ENCODE measurements around the gene GOLT1A. TPM values are rescaled to one million over a fixed set of nuclear protein-coding genes. Genes with fewer than 3 reads are reported as not detected.

The GOLT1A gene
- total RNA-seq, 1 donor from 2014 or later = 4.2 TPM

- peak overlapping the region; percentile 14 for H3K27ac Mint-ChIP-seq
- H3K9me3 Mint-ChIP-seq (ENCODE audit: low read depth) = no peaks in the 10 kb centered on the region
- DNase-seq (ENCODE audit: low spot score, unreplicated experiment) = no peak
- no peak overlapping the region for H3K4me3 Mint-ChIP-seq (ENCODE audit: low read depth)
- TF ChIP-seq, protein P1, sequence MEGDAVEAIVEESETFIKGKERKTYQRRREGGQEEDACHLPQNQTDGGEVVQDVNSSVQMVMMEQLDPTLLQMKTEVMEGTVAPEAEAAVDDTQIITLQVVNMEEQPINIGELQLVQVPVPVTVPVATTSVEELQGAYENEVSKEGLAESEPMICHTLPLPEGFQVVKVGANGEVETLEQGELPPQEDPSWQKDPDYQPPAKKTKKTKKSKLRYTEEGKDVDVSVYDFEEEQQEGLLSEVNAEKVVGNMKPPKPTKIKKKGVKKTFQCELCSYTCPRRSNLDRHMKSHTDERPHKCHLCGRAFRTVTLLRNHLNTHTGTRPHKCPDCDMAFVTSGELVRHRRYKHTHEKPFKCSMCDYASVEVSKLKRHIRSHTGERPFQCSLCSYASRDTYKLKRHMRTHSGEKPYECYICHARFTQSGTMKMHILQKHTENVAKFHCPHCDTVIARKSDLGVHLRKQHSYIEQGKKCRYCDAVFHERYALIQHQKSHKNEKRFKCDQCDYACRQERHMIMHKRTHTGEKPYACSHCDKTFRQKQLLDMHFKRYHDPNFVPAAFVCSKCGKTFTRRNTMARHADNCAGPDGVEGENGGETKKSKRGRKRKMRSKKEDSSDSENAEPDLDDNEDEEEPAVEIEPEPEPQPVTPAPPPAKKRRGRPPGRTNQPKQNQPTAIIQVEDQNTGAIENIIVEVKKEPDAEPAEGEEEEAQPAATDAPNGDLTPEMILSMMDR (IDR thresholded peaks at IDR 0.05; ENCODE audit: unreplicated experiment) = no peak
- no peaks in the 10 kb centered on the region for H3K4me1 Mint-ChIP-seq (ENCODE audit: low read depth)
- no peaks in the 10 kb centered on the region for H3K27me3 Mint-ChIP-seq
- peaks cover 30% of the 10 kb centered on the region for H3K36me3 Mint-ChIP-seq (ENCODE audit: insufficient read depth)
These were observed 18.7 kb upstream of the GOLT1A start for GRCh38 chr1:204232526-204232925.

DNA sequence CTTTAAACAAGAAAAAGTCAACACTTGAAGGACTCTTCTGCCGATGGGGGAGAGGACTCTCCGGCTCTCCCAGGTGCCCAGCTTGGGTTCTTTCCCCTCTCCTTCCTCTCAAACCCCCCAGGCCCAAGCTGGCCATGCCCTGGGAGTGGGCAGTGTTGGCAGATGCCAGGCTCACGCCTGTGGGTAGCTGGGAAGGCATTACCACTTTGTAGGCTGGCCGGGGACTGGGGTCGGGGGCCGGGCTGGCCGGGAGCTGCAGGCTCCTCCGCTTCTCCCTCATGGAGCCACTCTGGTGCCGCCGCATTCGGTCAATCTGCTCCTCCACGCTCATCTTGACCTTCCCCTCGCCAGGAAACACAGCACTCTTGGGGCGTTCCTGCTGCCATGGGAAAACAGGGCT is 16.4 kb upstream of the GOLT1A start:
- Mint-ChIP-seq H3K4me1 (ENCODE audit: low read depth) (peaks cover 8% of the 10 kb centered on the region), H3K9me3 (ENCODE audit: low read depth) (no peaks in the 10 kb centered on the region), H3K27ac (peak overlapping the region; percentile 44), H3K4me3 (ENCODE audit: low read depth) (no peak overlapping the region), H3K36me3 (ENCODE audit: insufficient read depth) (peaks cover 25% of the 10 kb centered on the region), H3K27me3 (no peaks in the 10 kb centered on the region)
- DNase-seq (ENCODE audit: low spot score, unreplicated experiment) = no peak
- TF ChIP-seq, protein P1 (IDR thresholded peaks at IDR 0.05; ENCODE audit: unreplicated experiment) = no peak

DNA sequence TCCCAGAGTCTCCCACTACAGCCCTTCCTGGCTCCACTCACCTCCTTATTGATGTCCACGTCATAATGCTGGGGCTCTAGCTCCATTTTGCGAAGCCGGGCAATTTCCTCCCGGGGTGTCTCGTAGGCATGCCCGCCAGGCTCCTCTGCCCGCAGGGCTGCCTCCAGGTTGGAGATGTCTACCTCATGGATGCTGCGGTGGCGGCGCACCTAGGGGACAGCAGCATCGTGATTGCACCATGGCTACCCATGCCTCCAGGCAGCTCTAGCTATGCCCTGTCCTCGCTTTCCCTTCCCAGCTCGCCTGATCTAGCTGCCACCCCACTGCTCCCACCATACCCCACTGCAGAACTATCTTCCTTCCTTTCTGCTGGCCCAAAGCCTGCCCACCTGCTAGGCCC is 15.1 kb upstream of the GOLT1A start:
- H3K27me3 Mint-ChIP-seq = no peaks in the 10 kb centered on the region
- H3K4me3 Mint-ChIP-seq (ENCODE audit: low read depth) = no peak overlapping the region
- no peaks in the 10 kb centered on the region for H3K9me3 Mint-ChIP-seq (ENCODE audit: low read depth)
- no peak for DNase-seq (ENCODE audit: low spot score, unreplicated experiment)
- peaks cover 23% of the 10 kb centered on the region for H3K36me3 Mint-ChIP-seq (ENCODE audit: insufficient read depth)
- TF ChIP-seq, protein P1 (IDR thresholded peaks at IDR 0.05; ENCODE audit: unreplicated experiment) = no peak
- no peak overlapping the region for H3K27ac Mint-ChIP-seq
- peaks cover 8% of the 10 kb centered on the region for H3K4me1 Mint-ChIP-seq (ENCODE audit: low read depth)

- DNase-seq (ENCODE audit: low spot score, unreplicated experiment) = no peak
- Mint-ChIP-seq H3K27ac (no peak overlapping the region), H3K4me3 (ENCODE audit: low read depth) (no peak overlapping the region), H3K27me3 (no peaks in the 10 kb centered on the region), H3K36me3 (ENCODE audit: insufficient read depth) (peaks cover 20% of the 10 kb centered on the region), H3K9me3 (ENCODE audit: low read depth) (no peaks in the 10 kb centered on the region), H3K4me1 (ENCODE audit: low read depth) (peaks cover 8% of the 10 kb centered on the region)
- TF ChIP-seq, protein P1 (IDR thresholded peaks at IDR 0.05; ENCODE audit: unreplicated experiment) = no peak
These were observed 14.4 kb upstream of the GOLT1A start for GRCh38 chr1:204227996-204228785.

DNA sequence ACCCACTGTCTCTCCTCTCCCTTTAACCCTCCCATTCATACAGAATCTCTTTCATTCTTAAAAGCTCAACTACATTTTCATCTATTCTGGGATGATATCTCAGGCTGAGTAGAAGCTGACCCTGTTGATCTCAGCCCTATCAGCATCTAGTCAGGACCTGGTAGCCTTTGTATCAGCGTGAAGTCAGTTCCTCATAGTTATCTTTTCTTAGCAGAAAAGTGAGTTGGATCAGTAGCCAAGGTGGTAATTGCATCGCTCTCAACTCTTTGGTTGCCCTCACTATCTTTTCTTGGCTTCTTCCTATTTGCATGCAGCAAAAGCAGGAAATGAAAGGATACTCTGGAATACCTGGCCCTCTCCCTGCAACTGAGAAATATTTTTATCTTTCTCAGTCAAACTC is 13.6 kb upstream of the GOLT1A start:
- Mint-ChIP-seq H3K4me3 (ENCODE audit: low read depth) (no peak overlapping the region), H3K27ac (no peak overlapping the region), H3K27me3 (no peaks in the 10 kb centered on the region), H3K9me3 (ENCODE audit: low read depth) (no peaks in the 10 kb centered on the region), H3K36me3 (ENCODE audit: insufficient read depth) (peaks cover 22% of the 10 kb centered on the region), H3K4me1 (ENCODE audit: low read depth) (peaks cover 8% of the 10 kb centered on the region)
- no peak for DNase-seq (ENCODE audit: low spot score, unreplicated experiment)
- TF ChIP-seq, protein P1 (IDR thresholded peaks at IDR 0.05; ENCODE audit: unreplicated experiment) = no peak

Data from progenitor cell of endocrine pancreas (in vitro differentiated cells).